GM23248 (cell line): ENCODE results near the gene ZNF300.
"Not testable (repeated sequence)": the region's sequence is repeated elsewhere in the genome, so short reads cannot be mapped to it uniquely, and the experiment has no call there.

Experiments used
- EZH2 ChIP-seq: fragments of 200-600 bp; sonication (generic); IDR thresholded peaks from 2 replicates; pipeline ENCODE4 v1.6.1; 2018; ENCODE audit warnings: antibody characterized with exemption, mild to moderate bottlenecking; ENCODE audit not compliant: insufficient read depth, poor library complexity, severe bottlenecking
- EZH2phosphoT487 ChIP-seq: fragments of 200-600 bp; sonication (generic); IDR thresholded peaks from 2 replicates; pipeline ENCODE4 v1.6.1; 2018; ENCODE audit warnings: antibody characterized with exemption, moderate library complexity, mild to moderate bottlenecking, low read depth; ENCODE audit not compliant: insufficient read depth

DNA sequence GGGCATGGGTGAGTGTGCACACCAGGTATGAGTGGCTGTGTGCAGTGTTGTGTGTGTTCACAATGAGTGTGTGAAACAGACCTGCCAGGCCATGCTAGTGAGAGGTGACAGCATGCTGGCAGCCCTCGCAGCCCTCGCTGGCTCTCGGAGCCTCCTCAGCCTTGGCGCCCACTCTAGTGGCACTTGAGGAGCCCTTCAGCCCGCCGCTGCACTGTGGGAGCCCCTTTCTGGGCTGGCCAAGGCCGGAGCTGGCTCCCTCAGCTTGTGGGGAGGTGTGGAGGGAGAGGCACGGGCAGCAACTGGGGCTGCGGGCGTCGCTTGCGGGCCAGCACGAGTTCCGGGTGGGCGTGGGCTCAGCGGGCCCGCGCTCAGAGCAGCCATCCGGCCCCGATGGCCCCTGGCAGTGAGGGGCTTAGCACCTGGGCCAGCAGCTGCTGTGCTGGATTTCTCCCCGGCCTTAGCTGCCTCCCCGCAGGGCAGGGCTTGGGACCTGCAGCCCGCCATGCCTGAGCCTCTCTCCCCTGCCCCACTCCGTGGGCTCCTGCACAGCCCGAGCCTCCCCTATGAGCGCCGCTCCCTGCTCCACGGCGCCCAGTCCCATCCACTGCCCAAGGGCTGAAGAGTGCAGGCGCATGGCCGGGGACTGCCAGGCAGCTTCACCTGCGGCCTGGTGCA, 59.5 kb downstream of the ZNF300 start:
- TF ChIP-seq EZH2, EZH2phosphoT487: not testable (repeated sequence)
